ENCODE measurements around the gene TOR1AIP1. TPM values are rescaled to one million over a fixed set of nuclear protein-coding genes. Genes with fewer than 3 reads are reported as not detected.
A peak's percentile ranks its signal among the peaks of the same experiment; 100 is the strongest.
"Not testable (repeated sequence)": the region's sequence is repeated elsewhere in the genome, so short reads cannot be mapped to it uniquely, and the experiment has no call there.

TOR1AIP1 gene
- total RNA-seq, 2 experiments from 2014 or later = 39.4 to 42.3 TPM

GRCh38 chr1:179951383-179952144 lies 69.5 kb downstream of the TOR1AIP1 start:
- Mint-ChIP-seq H3K36me3 (ENCODE audit: low read depth) (no peaks in the 10 kb centered on the region), H3K9me3 (no peaks in the 10 kb centered on the region), H3K27me3 (ENCODE audit: low read depth) (no peaks in the 10 kb centered on the region), H3K4me3 (no peak overlapping the region), H3K4me1 (ENCODE audit: low read depth) (peaks cover 22% of the 10 kb centered on the region), H3K27ac (no peak overlapping the region)
- intact Hi-C loops (cut with micrococcal nuclease) = loop anchor here (5.0 to 10.0 kb wide), 6 partner anchors 247 to 1081 kb away; partner anchors contain the start of genes ACBD6, AXDND1, MR1 and XPR1
- CTCF ChIA-PET = interaction anchor here (0.7 to 1.2 kb wide), 4 partner anchors 12 to 137 kb away, joined by 3 to 4 read pairs (median 3); no protein-coding TSS in a partner anchor
- DNase-seq = no peak

GRCh38 chr1:179952186-179952585 lies 70.1 kb downstream of the TOR1AIP1 start:
- Mint-ChIP-seq H3K27me3 (ENCODE audit: low read depth) (no peaks in the 10 kb centered on the region), H3K36me3 (ENCODE audit: low read depth) (no peaks in the 10 kb centered on the region), H3K9me3 (no peaks in the 10 kb centered on the region), H3K4me3 (peak overlapping the region; percentile 21), H3K4me1 (ENCODE audit: low read depth) (peaks cover 26% of the 10 kb centered on the region), H3K27ac (peak overlapping the region; percentile 63)
- CTCF ChIA-PET = interaction anchor here (1.0 to 1.2 kb wide), 2 partner anchors 67 to 137 kb away, joined by 3 to 4 read pairs; no protein-coding TSS in a partner anchor
- intact Hi-C loops (cut with micrococcal nuclease) = loop anchor here (5.0 to 10.0 kb wide), 6 partner anchors 247 to 1080 kb away; partner anchors contain the start of genes ACBD6, AXDND1, MR1 and XPR1
- DNase-seq = no peak

- H3K27me3 Mint-ChIP-seq (ENCODE audit: low read depth) = no peaks in the 10 kb centered on the region
- CTCF ChIA-PET = interaction anchor here (0.9 to 1.7 kb wide), 5 partner anchors 8 to 225 kb away, joined by 3 to 4 read pairs (median 4); no protein-coding TSS in a partner anchor
- H3K4me1 Mint-ChIP-seq (ENCODE audit: low read depth) = peaks cover 34% of the 10 kb centered on the region
- H3K9me3 Mint-ChIP-seq = no peaks in the 10 kb centered on the region
- DNase-seq = peak; percentile 54
- H3K36me3 Mint-ChIP-seq (ENCODE audit: low read depth) = no peaks in the 10 kb centered on the region
- intact Hi-C loops (cut with micrococcal nuclease) = loop anchor here (1.0 to 10.0 kb wide), 14 partner anchors 36 to 1078 kb away; partner anchors contain the start of genes ACBD6, AXDND1, FAM20B and MR1
- H3K27ac Mint-ChIP-seq = peak overlapping the region; percentile 95
- H3K4me3 Mint-ChIP-seq = peak overlapping the region; percentile 85
These were observed 71.9 kb downstream of the TOR1AIP1 start for GRCh38 chr1:179953974-179954492.

- Mint-ChIP-seq H3K36me3 (ENCODE audit: low read depth) (no peaks in the 10 kb centered on the region), H3K4me3 (peak within 1 kb of the TSS; percentile 85), H3K27ac (peak within 1 kb of the TSS; percentile 95), H3K27me3 (ENCODE audit: low read depth) (no peaks in the 10 kb centered on the region), H3K4me1 (ENCODE audit: low read depth) (peaks cover 41% of the 10 kb centered on the region), H3K9me3 (no peaks in the 10 kb centered on the region)
- DNase-seq = peak; percentile 99
- CTCF ChIA-PET = interaction anchor here (0.6 to 1.7 kb wide), 7 partner anchors 9 to 480 kb away, joined by 3 to 5 read pairs (median 4); no protein-coding TSS in a partner anchor
- intact Hi-C loops (cut with micrococcal nuclease) = loop anchor here (1.0 to 10.0 kb wide), 14 partner anchors 36 to 1078 kb away; partner anchors contain the start of genes ACBD6, AXDND1, FAM20B and MR1
These were observed 72.6 kb downstream of the TOR1AIP1 start, which contains the start of gene CEP350 for GRCh38 chr1:179954493-179955286. CEP350 (plus strand) TSS chr1:179954810; CDS start chr1:179986182, 31,372 bp downstream.

GRCh38 chr1:179955287-179955680 lies 73.2 kb downstream of the TOR1AIP1 start:
- DNase-seq = no peak
- peak overlapping the region; percentile 64 for H3K27ac Mint-ChIP-seq
- H3K27me3 Mint-ChIP-seq (ENCODE audit: low read depth) = no peaks in the 10 kb centered on the region
- intact Hi-C loops (cut with micrococcal nuclease) = loop anchor here (2.0 to 10.0 kb wide), 3 partner anchors 250 to 810 kb away; no protein-coding TSS in a partner anchor
- CTCF ChIA-PET = interaction anchor here (0.6 to 1.2 kb wide), 4 partner anchors 23 to 480 kb away, joined by 3 to 5 read pairs (median 4); partner anchors contain the start of gene TOR1AIP1
- H3K4me3 Mint-ChIP-seq = peak overlapping the region; percentile 85
- peaks cover under 1% of the 10 kb centered on the region for H3K36me3 Mint-ChIP-seq (ENCODE audit: low read depth)
- no peaks in the 10 kb centered on the region for H3K9me3 Mint-ChIP-seq
- peaks cover 45% of the 10 kb centered on the region for H3K4me1 Mint-ChIP-seq (ENCODE audit: low read depth)

- DNase-seq = no peak
- Mint-ChIP-seq H3K9me3 (no peaks in the 10 kb centered on the region), H3K4me3 (peak overlapping the region; percentile 85), H3K36me3 (ENCODE audit: low read depth) (peaks cover 2% of the 10 kb centered on the region), H3K27ac (no peak overlapping the region), H3K4me1 (ENCODE audit: low read depth) (peaks cover 47% of the 10 kb centered on the region), H3K27me3 (ENCODE audit: low read depth) (no peaks in the 10 kb centered on the region)
- intact Hi-C loops (cut with micrococcal nuclease) = loop anchor here (2.0 to 10.0 kb wide), 3 partner anchors 251 to 811 kb away; no protein-coding TSS in a partner anchor
- CTCF ChIA-PET = interaction anchor here (0.6 to 1.2 kb wide), 3 partner anchors 74 to 479 kb away, joined by 3 to 5 read pairs (median 4); partner anchors contain the start of gene TOR1AIP1
These were observed 73.6 kb downstream of the TOR1AIP1 start for GRCh38 chr1:179955731-179956130.

- CTCF ChIA-PET = no interaction called here
- Mint-ChIP-seq H3K27ac (no peak overlapping the region), H3K27me3 (ENCODE audit: low read depth) (no peaks in the 10 kb centered on the region), H3K9me3 (peaks cover 3% of the 10 kb centered on the region), H3K4me1 (ENCODE audit: low read depth) (peaks cover 48% of the 10 kb centered on the region), H3K36me3 (ENCODE audit: low read depth) (peaks cover 11% of the 10 kb centered on the region), H3K4me3 (no peak overlapping the region)
- intact Hi-C loops (cut with micrococcal nuclease) = loop anchor here (10.0 kb wide), 2 partner anchors 254 to 814 kb away; no protein-coding TSS in a partner anchor
- DNase-seq = no peak
These were observed 76.3 kb downstream of the TOR1AIP1 start for GRCh38 chr1:179958359-179958758.

- H3K27ac Mint-ChIP-seq; H3K9me3 Mint-ChIP-seq; H3K4me3 Mint-ChIP-seq; intact Hi-C loops (cut with micrococcal nuclease); H3K27me3 Mint-ChIP-seq (ENCODE audit: low read depth); DNase-seq; CTCF ChIA-PET: not testable (repeated sequence)
- Mint-ChIP-seq H3K36me3 (ENCODE audit: low read depth) (peaks cover 16% of the 10 kb centered on the region), H3K4me1 (ENCODE audit: low read depth) (peaks cover 51% of the 10 kb centered on the region)
These were observed 80.1 kb downstream of the TOR1AIP1 start for GRCh38 chr1:179962168-179962567.

- CTCF ChIA-PET = interaction anchor here (0.7 to 1.4 kb wide), 3 partner anchors 13 to 598 kb away, joined by 4 read pairs; no protein-coding TSS in a partner anchor
- H3K27me3 Mint-ChIP-seq (ENCODE audit: low read depth) = no peaks in the 10 kb centered on the region
- intact Hi-C loops (cut with micrococcal nuclease) = no loop called here
These were observed 84.5 kb downstream of the TOR1AIP1 start for GRCh38 chr1:179966551-179966950.

GRCh38 chr1:179968284-179968993 lies 86.4 kb downstream of the TOR1AIP1 start:
- CTCF ChIA-PET = interaction anchor here (0.8 to 1.1 kb wide), 2 partner anchors 9 to 150 kb away, joined by 3 read pairs; no protein-coding TSS in a partner anchor
- DNase-seq = no peak
- Mint-ChIP-seq H3K27ac (no peak overlapping the region), H3K4me3 (no peak overlapping the region), H3K4me1 (ENCODE audit: low read depth) (peaks cover 56% of the 10 kb centered on the region), H3K36me3 (ENCODE audit: low read depth) (peaks cover 18% of the 10 kb centered on the region), H3K27me3 (ENCODE audit: low read depth) (no peaks in the 10 kb centered on the region), H3K9me3 (peaks cover 8% of the 10 kb centered on the region)
- intact Hi-C loops (cut with micrococcal nuclease) = no loop called here

More at GRCh38 chr1:179966551-179966950, 84.5 kb downstream of the TOR1AIP1 start:
- Mint-ChIP-seq H3K36me3 (ENCODE audit: low read depth) (peaks cover 18% of the 10 kb centered on the region), H3K4me3 (no peak overlapping the region), H3K27ac (no peak overlapping the region), H3K9me3 (peaks cover 8% of the 10 kb centered on the region), H3K4me1 (ENCODE audit: low read depth) (peaks cover 59% of the 10 kb centered on the region)
- no peak for DNase-seq
